Smooth muscle cell (in vitro differentiated cells): ENCODE data around the gene C22orf42. TPM values are rescaled to one million over a fixed set of nuclear protein-coding genes. Genes with fewer than 3 reads are reported as not detected.
"Not testable (repeated sequence)": the region's sequence is repeated elsewhere in the genome, so short reads cannot be mapped to it uniquely, and the experiment has no call there.

Experiments
- DNase-seq: peaks from one replicate; lab custom pipeline; 2025; ENCODE audit not compliant: unreplicated experiment; lab: John Stamatoyannopoulos, UW
- H2AFZ ChIP-seq: fragments of 200-600 bp; sonication (generic); 2 replicates; pipeline ENCODE4 v1.6.0; 2016; ENCODE audit warnings: antibody characterized with exemption, low read depth, mild to moderate bottlenecking
- H3F3A ChIP-seq: fragments of 200-600 bp; sonication (generic); 2 replicates; pipeline ENCODE4 v1.6.0; 2017; ENCODE audit warnings: antibody characterized with exemption, low read depth
- H3K27ac ChIP-seq: fragments of 200-600 bp; sonication (generic); 2 replicates; pipeline ENCODE4 v1.5.1; 2016; ENCODE audit warnings: low read depth, mild to moderate bottlenecking
- H3K27me3 ChIP-seq: fragments of 200-600 bp; sonication (generic); 2 replicates; pipeline ENCODE4 v1.6.1; 2016; ENCODE audit warnings: low read depth, mild to moderate bottlenecking
- H3K36me3 ChIP-seq: fragments of 200-600 bp; sonication (generic); 2 replicates; pipeline ENCODE4 v1.5.1; 2016; ENCODE audit warnings: low read depth
- H3K4me1 ChIP-seq: fragments of 200-600 bp; sonication (generic); 2 replicates; pipeline ENCODE4 v1.5.1; 2016; ENCODE audit warnings: low read depth
- H3K4me2 ChIP-seq: fragments of 200-600 bp; sonication (generic); 2 replicates; pipeline ENCODE4 v1.6.0; 2016; ENCODE audit warnings: mild to moderate bottlenecking
- H3K4me3 ChIP-seq: fragments of 200-600 bp; sonication (generic); 2 replicates; pipeline ENCODE4 v1.5.1; 2016; ENCODE audit warnings: mild to moderate bottlenecking
- H3K79me2 ChIP-seq: fragments of 200-600 bp; sonication (generic); 2 replicates; pipeline ENCODE4 v1.6.0; 2016; ENCODE audit warnings: low read depth, mild to moderate bottlenecking
- H3K9ac ChIP-seq: fragments of 200-600 bp; sonication (generic); 2 replicates; pipeline ENCODE4 v1.6.0; 2016; ENCODE audit warnings: low read depth
- H3K9me3 ChIP-seq: fragments of 200-600 bp; sonication (generic); replicated peaks from 2 replicates; pipeline ENCODE4 v1.5.1; 2016; ENCODE audit warnings: low read depth
- H4K20me1 ChIP-seq: fragments of 200-600 bp; sonication (generic); 2 replicates; pipeline ENCODE4 v1.6.0; 2016; ENCODE audit warnings: low read depth
- CTCF ChIP-seq: fragments of 200-600 bp; sonication (generic); IDR thresholded peaks from 2 replicates; pipeline ENCODE4 v1.5.1; 2017; ENCODE audit warnings: borderline replicate concordance, mild to moderate bottlenecking, antibody characterized with exemption; ENCODE audit not compliant: insufficient read depth, poor library complexity, severe bottlenecking
- WGBS: methylation state at CpG from one replicate; pipeline ENCODE4 v1.1.7; 2016; ENCODE audit warnings: low lambda C conversion rate; 5-methylcytosine and 5-hydroxymethylcytosine counted together
- polyA plus RNA-seq: library from polyadenylated mRNA; unstranded; fragments of >200 nt; fragmentation: Nextera tagmentation; extraction: Ambion mirVana; gene quantifications from 2 replicates; pipeline ENCODE4 v1.2.1, GENCODE V29; 2016
- total RNA-seq: library from RNA; depleted of rRNA; stranded (reverse); fragments of >200 nt; gene quantifications from 2 replicates; pipeline ENCODE4 v1.2.3, GENCODE V29; 2014

Gene C22orf42
- total and polyA plus RNA-seq, 2 experiments from 2014 or later: not detected

DNA sequence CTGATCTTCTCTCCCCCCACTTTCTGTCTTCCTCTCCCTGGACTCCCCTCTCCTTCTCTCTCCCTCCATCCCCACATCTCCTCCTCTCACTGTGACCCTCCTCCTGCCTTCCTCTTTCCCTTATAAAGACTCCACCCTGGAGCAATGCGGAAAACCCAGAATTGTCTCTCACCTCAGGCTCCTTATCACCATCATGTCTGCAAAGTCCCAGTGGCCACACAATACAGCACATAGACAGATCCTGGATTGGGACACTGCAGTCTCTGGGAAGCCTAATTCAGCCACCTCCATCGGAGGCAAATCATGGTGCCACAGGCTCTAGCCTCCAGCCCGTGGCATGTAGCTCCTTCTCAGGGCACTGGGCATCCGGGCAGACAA, 43.0 kb upstream of the C22orf42 start:
- WGBS: 26% methylated on average over 4 of the region's 4 CpGs
- no peaks in the 10 kb centered on the region for H3F3A ChIP-seq
- no peak overlapping the region for H3K4me3 ChIP-seq
- no peaks in the 10 kb centered on the region for H4K20me1 ChIP-seq
- H3K36me3 ChIP-seq: no peaks in the 10 kb centered on the region
- no peak for TF ChIP-seq CTCF
- no peaks in the 10 kb centered on the region for H3K79me2 ChIP-seq
- peaks cover 7% of the 10 kb centered on the region for H3K4me1 ChIP-seq
- no peak overlapping the region for H2AFZ ChIP-seq
- H3K9ac ChIP-seq: no peak overlapping the region
- DNase-seq: no peak
- no peak overlapping the region for H3K4me2 ChIP-seq
- H3K27me3 ChIP-seq: peaks cover 53% of the 10 kb centered on the region
- no peaks in the 10 kb centered on the region for H3K9me3 ChIP-seq
- H3K27ac ChIP-seq: no peak overlapping the region

DNA sequence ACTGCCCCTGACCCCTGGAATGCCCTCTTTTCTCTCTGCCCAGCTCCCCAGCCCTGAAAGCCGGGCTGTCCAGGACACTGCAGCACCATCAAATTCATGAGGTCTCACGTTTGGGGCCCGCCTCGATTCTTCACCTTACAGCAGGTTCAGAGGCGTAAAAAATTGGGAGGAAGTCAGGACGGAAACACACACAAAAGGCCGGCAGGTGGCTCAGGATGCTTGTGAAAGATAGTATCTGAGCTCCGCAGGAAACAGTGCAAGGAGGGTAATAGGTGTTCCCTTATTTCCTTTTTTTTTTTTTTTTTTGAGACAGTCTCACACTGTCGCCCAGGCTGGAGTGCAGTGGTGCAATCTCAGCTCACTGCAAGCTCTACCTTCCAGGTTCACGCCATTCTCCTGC, 41.6 kb upstream of the C22orf42 start:
- Histone ChIP-seq H4K20me1 (no peaks in the 10 kb centered on the region), H3K4me1 (peaks cover 7% of the 10 kb centered on the region), H3K9me3 (no peaks in the 10 kb centered on the region), H3K4me2 (no peak overlapping the region), H3K27me3 (peaks cover 66% of the 10 kb centered on the region), H3F3A (no peaks in the 10 kb centered on the region), H3K79me2 (no peaks in the 10 kb centered on the region), H3K4me3 (no peak overlapping the region), H2AFZ (no peak overlapping the region), H3K9ac (no peak overlapping the region), H3K36me3 (no peaks in the 10 kb centered on the region), H3K27ac (no peak overlapping the region)
- 78% methylated on average over 10 of the region's 10 CpGs for WGBS
- no peak for DNase-seq
- TF ChIP-seq CTCF: no peak

DNA sequence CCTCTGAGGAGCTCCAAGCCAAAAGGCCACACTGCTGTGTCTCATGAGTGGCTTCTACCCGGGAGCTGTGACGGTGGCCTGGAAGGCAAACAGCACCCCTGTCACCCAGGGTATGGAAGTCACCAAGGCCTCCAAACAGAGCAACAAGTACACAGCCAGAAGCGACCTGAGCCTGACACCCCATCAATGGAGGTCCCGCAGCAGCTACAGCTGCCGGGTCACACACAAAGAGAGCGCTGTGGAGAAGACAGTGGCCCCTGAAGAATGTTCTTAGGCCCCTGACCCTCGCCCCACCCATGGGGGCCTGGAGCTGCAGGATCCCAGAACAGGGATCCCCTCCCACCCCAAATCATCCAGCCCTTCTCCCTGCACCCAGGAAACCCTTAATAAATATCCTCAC, 40.9 kb upstream of the C22orf42 start:
- no peak overlapping the region for H3K4me2 ChIP-seq
- H3K4me1 ChIP-seq: peaks cover 7% of the 10 kb centered on the region
- no peaks in the 10 kb centered on the region for H3K79me2 ChIP-seq
- H2AFZ ChIP-seq: no peak overlapping the region
- H3K27ac ChIP-seq: no peak overlapping the region
- H3K36me3 ChIP-seq: no peaks in the 10 kb centered on the region
- H3F3A ChIP-seq: no peaks in the 10 kb centered on the region
- no peak overlapping the region for H3K4me3 ChIP-seq
- H4K20me1 ChIP-seq: no peaks in the 10 kb centered on the region
- H3K27me3 ChIP-seq: peaks cover 67% of the 10 kb centered on the region
- DNase-seq: no peak
- 84% methylated on average over 7 of the region's 7 CpGs for WGBS
- H3K9me3 ChIP-seq: no peaks in the 10 kb centered on the region
- H3K9ac ChIP-seq: no peak overlapping the region
- no peak for TF ChIP-seq CTCF

- DNase-seq: no peak
- Histone ChIP-seq H3K4me2 (no peak overlapping the region), H3K4me1 (peaks cover 4% of the 10 kb centered on the region), H2AFZ (no peak overlapping the region), H3K9ac (no peak overlapping the region), H3K27me3 (peaks cover 63% of the 10 kb centered on the region), H3K9me3 (no peaks in the 10 kb centered on the region), H3F3A (no peaks in the 10 kb centered on the region), H3K4me3 (no peak overlapping the region), H3K36me3 (no peaks in the 10 kb centered on the region), H4K20me1 (no peaks in the 10 kb centered on the region), H3K27ac (no peak overlapping the region), H3K79me2 (no peaks in the 10 kb centered on the region)
- WGBS: 84% methylated on average over 6 of the region's 6 CpGs
- no peak for TF ChIP-seq CTCF
Observed at GRCh38 chr22:32199341-32199740, 40.2 kb upstream of the C22orf42 start.

DNA sequence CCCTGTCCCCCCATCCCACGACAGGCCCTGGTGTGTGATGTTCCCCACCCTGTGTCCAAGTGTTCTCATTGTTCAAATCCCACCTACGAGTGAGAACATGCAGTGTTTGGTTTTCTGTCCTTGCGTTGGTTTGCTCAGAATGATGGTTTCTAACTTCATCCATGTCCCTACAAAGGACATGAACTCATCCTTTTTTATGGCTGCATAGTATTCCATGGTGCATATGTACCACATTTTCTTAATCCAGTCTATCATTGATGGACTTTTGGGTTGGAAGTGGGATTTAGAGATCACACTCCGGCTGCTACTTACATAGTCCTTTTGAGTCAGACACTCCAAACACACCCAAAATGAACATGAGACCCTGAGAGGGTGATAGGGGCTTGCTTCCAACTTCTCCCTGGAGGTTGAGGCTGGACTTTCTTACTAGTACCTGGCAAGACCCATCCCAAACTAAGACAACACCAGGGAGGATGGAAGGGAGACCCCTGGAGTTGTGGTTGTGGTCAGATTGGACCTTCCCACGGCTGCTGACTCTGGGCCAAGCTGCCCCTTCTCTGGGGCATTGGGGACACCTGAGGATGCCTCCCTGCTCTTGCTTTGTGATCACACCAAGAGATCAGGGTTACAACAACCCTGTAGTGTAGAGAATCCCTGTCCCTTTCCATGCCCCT, 38.6 kb upstream of the C22orf42 start:
- peaks cover 46% of the 10 kb centered on the region for H3K27me3 ChIP-seq
- H4K20me1 ChIP-seq, H3K4me2 ChIP-seq, H3K9me3 ChIP-seq, H3K4me3 ChIP-seq, H3K36me3 ChIP-seq, H3K27ac ChIP-seq, H2AFZ ChIP-seq, H3K4me1 ChIP-seq, DNase-seq, H3K79me2 ChIP-seq, H3F3A ChIP-seq, H3K9ac ChIP-seq: not testable (repeated sequence)
- WGBS: 84% methylated on average over 5 of the region's 5 CpGs
